Activated naive CD8-positive, alpha-beta T cell (primary cell): ENCODE results near the gene PSORS1C1.

ENCODE experiments used
- H3K27ac Mint-ChIP-seq: one replicate; pipeline ENCODE4 v1.8.0; 2021; ENCODE audit warnings: mixed read lengths
- H3K27me3 Mint-ChIP-seq: one replicate; pipeline ENCODE4 v1.8.0; 2021; ENCODE audit warnings: mixed read lengths
- H3K36me3 Mint-ChIP-seq: one replicate; pipeline ENCODE4 v1.8.0; 2021; ENCODE audit warnings: mixed read lengths
- H3K4me1 Mint-ChIP-seq: one replicate; pipeline ENCODE4 v1.8.0; 2021; ENCODE audit warnings: low read depth, mixed read lengths
- H3K4me3 Mint-ChIP-seq: one replicate; pipeline ENCODE4 v1.8.0; 2021; ENCODE audit warnings: mild to moderate bottlenecking, mixed read lengths
- H3K9me3 Mint-ChIP-seq: one replicate; pipeline ENCODE4 v1.8.0; 2021; ENCODE audit warnings: low read depth, mixed read lengths

PSORS1C1 gene

DNA sequence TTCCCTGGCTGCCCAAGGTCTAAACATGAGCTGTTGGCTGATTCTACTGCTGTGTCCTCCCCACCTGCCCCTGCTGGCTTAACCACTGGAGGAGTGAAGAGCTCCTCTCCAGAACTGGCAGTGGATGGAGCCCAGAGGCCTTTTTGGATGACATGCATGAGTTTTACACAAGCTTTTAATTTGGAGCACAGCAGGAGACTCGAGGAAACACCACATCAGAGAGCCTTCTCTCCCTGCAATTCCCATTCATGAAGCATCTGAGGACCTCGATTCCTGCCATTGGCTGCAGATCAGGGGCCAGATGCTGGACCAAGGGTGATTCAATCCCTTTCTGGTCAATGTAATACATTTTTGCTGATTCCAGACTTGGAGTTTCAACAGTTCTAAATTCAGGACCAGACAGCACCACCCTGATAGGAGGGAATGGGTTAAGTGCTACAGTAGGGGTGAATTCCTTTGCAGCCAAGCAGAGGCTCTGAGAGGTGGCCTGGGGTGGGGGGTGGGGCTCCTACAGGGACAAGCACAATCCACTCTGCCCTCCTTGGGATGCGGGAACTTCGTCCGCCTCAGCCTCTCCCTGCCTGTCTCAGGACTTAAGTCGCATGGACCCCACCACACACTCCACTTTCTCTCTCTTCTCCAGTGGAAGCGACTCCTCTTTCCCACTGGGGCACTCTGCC is 599 bp upstream of the PSORS1C1 start:
- no peaks in the 10 kb centered on the region for H3K9me3 Mint-ChIP-seq
- no peak overlapping the region for H3K27ac Mint-ChIP-seq
- H3K27me3 Mint-ChIP-seq: no peaks in the 10 kb centered on the region
- H3K4me3 Mint-ChIP-seq: no peak overlapping the region
- H3K4me1 Mint-ChIP-seq: no peaks in the 10 kb centered on the region
- H3K36me3 Mint-ChIP-seq: no peaks in the 10 kb centered on the region

DNA sequence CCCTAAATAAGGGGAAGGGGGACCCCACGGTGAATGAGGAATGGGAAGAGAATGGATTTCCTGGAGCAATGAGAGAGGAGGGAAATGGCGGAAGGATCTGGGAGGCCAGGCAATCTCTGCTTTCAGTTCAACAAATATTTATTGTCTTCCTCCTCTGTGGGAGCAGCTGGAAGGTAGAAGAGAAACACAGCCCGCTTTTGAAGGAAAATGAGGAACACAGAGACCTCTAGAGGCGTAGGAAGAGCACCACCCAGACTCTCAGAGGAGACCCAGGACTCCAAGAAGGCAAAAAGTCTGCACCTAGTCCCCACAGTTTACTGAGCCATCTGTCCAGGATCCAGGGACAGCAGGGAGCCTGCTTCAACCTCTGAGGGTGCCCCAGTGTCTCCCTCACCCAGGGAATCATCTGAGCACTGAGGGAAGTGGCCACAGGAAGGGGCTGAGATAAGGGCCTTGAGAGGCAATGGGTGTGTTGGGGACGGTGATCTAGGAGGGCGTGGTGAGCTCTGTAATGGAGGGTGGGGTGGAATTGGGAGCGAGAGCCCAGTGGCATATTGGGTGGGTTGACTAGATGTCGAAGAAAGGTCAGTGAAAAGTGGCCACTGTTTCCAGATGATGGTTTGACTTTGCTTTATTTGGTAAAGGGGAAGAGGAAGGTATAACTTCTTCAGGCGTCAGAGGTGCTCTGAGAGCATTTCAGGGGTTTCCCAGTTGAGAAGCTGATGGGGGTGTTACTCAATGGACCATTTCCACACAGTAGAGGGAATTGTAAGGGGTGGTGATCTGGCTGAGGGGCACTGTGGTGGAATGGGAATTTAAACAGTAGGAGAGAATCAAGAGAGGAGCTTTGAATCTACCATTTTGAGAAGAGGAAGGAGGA is 610 bp downstream of the PSORS1C1 start:
- Mint-ChIP-seq H3K27me3 (no peaks in the 10 kb centered on the region), H3K4me1 (no peaks in the 10 kb centered on the region), H3K27ac (no peak overlapping the region), H3K4me3 (no peak overlapping the region), H3K36me3 (no peaks in the 10 kb centered on the region), H3K9me3 (no peaks in the 10 kb centered on the region)

DNA sequence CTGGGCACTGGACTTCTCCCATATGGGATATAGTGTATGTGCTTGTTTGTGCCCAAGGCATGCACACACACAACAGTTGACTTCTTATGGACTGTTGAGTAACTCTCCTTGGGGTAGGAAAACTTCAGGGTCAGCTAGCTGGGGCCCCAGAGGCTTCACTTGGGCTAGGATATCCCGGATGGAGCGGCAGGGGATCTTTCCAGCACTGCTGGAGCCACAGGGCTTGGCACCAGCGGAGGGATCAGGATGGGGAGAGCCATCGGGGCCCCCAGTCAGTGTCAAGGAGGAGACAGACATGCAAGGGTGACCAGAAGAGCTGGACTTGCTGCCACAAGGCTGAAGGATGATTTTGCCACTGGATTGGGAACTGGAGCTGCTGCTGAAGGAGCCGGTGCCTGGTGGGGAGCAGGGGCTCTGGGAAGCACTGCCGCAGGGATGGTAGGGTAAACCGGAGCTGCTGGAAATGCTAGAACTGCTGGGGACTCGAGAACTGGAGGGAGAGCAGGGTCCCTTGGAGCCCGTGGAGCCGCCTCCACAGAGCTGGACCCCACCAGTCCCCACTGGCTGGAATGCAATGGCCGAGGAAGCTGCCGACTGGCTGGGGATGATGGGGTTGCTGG is 1.5 kb downstream of the PSORS1C1 start:
- Mint-ChIP-seq H3K27ac (no peak overlapping the region), H3K9me3 (no peaks in the 10 kb centered on the region), H3K4me3 (no peak overlapping the region), H3K36me3 (no peaks in the 10 kb centered on the region), H3K4me1 (no peaks in the 10 kb centered on the region), H3K27me3 (no peaks in the 10 kb centered on the region)

DNA sequence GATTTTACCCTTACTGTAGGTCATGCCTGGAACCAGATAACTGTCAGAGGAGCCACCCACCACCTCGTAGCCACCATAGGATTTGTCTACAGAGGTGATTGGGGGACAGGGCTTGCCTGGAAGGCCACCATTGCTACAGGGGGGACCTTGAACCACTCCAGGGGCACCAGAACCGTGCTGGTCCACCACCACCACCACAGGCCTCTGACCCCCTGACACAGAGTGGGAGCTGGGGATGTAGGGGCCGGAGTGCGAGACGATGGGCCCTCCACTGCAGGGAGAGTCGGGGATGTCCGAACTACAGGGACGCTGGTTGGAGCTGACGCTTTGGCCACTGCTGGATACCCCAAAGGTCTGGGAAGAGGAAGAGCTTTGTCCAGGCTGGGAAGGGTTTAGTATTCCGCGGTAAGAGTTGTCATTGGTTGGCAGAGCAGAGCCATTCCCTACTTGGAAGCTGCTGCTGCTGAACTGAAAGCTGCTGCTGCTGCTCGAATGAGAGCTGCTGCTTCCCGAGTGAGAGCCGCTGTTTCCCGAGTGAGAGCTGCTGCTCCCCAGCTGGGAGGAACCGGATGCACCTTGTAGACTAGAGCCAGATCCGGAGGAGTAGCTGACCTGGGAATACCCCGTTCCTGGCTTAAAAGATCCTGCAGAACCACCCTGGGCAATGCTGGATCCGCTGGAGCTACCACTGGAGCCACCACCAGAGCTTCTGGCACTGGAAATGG is 2.2 kb downstream of the PSORS1C1 start:
- Mint-ChIP-seq H3K4me3 (no peak overlapping the region), H3K27me3 (no peaks in the 10 kb centered on the region), H3K27ac (no peak overlapping the region), H3K9me3 (no peaks in the 10 kb centered on the region), H3K36me3 (no peaks in the 10 kb centered on the region), H3K4me1 (no peaks in the 10 kb centered on the region)

DNA sequence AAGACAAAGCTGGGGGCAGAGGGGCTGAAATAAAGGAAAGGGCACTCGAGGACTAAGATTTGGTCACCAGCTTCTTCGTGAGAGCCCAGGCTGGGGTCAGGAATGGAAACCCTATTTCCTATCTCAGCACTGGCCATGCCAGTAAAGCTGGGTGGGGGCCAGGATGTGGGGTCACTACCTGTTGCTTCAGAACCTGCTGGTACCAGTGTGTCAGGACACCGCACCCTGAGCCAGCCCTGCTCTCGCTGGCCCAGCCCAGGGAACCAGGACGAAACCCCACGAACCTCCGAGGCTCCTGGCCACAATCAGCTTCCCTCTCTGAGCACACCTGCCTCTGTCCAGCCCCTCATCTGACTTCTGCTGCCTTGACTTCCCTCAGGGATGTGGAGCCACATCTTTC is 3.6 kb downstream of the PSORS1C1 start:
- no peak overlapping the region for H3K27ac Mint-ChIP-seq
- no peaks in the 10 kb centered on the region for H3K36me3 Mint-ChIP-seq
- no peaks in the 10 kb centered on the region for H3K4me1 Mint-ChIP-seq
- H3K27me3 Mint-ChIP-seq: no peaks in the 10 kb centered on the region
- no peaks in the 10 kb centered on the region for H3K9me3 Mint-ChIP-seq
- no peak overlapping the region for H3K4me3 Mint-ChIP-seq

DNA sequence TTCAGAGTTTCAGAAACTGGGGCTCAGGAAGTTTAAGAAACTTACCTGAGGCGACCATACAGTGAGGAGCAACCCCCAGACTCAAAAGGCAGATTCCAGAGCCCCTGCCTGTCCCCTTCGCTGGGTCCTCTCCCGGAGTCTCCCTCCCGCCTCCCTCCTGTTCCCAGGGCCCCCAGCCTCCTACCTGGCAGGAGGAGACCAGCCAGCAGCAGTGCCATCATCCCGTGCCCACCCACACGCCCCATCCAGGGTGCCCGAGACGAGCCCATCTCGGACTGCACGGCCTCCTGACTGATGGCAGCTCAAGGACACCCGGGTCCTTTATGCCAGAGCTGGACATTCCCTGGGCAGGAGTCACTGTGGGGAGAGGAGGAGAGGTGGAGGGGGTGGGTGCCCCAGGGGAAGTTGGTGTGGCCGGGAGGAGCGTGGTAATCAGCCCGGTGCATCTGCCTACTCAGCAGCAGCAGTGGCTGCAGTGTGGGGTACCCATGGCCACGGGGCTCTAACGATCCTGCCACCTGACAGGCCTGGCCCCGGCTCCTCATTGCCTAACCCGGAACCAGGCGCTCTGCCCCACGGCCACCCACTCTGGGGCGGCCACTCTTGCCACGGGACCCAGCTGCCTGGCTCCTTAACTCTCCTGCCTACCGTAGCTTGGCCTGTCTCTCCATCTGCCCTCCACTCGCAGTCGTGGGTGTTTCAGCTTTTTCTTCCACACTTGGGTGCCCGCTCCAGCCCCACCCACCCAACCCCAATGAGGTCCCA is 5.7 kb downstream of the PSORS1C1 start, which contains the start of gene CDSN:
TSS of gene CDSN (minus strand) at position 296 of the 765 bp plus-strand sequence. CDS start at position 269, 27 bp downstream.
- Mint-ChIP-seq H3K27me3 (no peaks in the 10 kb centered on the region), H3K27ac (no peak within 1 kb of the TSS), H3K4me1 (no peaks in the 10 kb centered on the region), H3K36me3 (no peaks in the 10 kb centered on the region), H3K9me3 (no peaks in the 10 kb centered on the region), H3K4me3 (no peak within 1 kb of the TSS)

DNA sequence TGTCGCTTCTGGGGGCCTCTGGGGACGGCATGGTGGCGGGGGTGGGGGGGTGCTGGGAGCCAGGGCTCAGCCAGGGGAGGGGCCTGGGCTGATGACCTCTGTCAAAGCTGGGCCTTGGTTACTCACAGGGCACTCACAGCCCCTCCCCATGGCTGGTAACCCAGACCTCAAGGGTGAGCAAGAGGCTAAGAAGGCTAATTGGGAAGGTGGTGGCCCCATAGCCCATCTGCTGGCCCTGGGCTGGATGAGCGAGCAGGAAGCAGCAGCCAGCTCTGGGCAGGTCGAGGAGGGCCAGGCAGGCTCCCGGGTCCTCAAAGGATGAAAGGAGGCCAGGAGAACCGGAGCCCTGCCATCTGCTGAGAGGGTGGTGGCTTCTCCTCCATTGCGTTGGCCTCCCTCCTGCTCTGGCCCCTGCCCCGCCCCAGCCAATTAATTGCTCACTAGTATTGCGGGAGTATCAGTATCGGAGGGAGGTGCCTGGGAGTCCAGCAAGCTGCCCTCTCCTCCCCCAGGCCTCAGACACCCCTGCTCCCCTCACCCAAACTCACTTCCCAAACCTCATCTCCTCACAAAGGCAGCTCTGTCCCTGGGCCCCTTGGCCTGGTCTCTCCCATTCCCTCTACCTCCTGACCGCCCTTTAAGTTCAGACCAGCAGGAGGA is 6.7 kb downstream of the PSORS1C1 start:
- no peak overlapping the region for H3K27ac Mint-ChIP-seq
- no peaks in the 10 kb centered on the region for H3K4me1 Mint-ChIP-seq
- no peaks in the 10 kb centered on the region for H3K27me3 Mint-ChIP-seq
- H3K4me3 Mint-ChIP-seq: no peak overlapping the region
- no peaks in the 10 kb centered on the region for H3K36me3 Mint-ChIP-seq
- H3K9me3 Mint-ChIP-seq: no peaks in the 10 kb centered on the region

DNA sequence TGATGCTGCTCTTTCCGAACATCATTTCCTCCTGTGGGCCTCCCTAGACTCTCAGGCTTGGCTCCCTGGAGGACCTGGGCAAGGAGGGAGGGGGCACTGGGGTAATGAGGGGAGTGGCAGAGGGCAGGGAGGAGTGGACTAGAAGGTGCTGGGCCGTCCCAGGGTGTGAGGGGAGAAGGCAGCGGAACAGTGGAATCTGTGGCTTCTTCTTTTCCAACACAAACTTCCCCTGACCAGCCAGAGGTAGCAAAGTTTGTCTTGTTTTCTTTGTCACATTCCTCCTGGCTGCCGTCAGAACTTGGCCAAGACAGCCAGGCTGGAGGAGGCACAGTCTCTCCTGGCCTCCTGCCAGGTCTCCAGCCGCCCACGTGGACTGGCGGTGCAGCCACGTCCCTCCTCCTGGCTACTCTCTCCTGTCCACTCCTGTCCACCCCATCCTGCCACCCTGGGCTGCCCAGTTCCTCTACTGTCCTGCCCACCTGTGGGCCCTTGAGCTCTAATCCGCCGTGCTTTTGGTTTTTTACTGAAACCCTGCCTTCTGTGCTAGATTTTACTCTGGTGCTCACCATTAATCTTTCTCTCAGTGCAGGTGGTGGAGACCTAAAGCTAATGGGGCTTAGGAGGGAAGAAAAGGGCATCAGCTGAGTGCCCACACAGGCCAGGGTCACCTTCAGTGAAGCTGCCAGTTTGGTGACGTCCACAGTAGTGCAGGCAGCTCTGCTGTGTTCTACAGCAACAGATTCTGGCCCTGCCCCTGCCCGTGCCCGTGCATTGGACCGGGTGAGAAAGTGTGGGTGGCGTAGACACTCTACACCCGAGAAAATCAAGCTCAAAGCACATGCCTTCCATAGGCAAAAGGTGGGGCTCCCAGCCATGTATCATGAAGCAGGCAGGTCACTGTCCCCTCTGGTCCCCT is 8.4 kb downstream of the PSORS1C1 start:
- Mint-ChIP-seq H3K9me3 (no peaks in the 10 kb centered on the region), H3K4me1 (peaks cover 4% of the 10 kb centered on the region), H3K27ac (no peak overlapping the region), H3K4me3 (no peak overlapping the region), H3K27me3 (no peaks in the 10 kb centered on the region), H3K36me3 (no peaks in the 10 kb centered on the region)

DNA sequence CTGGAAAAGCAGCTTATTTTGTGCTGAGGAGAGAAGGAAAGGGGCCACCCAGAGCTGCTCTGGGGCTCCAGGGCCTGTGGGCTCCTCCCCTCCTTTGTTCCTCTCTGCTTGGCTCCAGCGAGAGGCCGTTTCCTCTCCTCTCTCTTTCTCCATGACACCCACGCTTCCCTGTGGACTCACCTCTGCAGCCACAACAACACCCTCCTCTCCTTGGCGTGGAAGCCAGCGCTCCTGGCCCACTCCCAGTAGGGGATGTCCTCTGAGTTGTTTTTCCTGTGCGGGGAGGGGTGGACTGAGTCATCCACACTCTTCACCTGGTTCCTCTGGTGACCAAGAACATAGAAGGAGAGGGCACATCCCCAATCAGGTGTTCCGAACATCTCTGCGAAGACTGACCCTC is 10.6 kb downstream of the PSORS1C1 start:
- H3K4me1 Mint-ChIP-seq: peaks cover 8% of the 10 kb centered on the region
- no peaks in the 10 kb centered on the region for H3K36me3 Mint-ChIP-seq
- no peak overlapping the region for H3K27ac Mint-ChIP-seq
- H3K27me3 Mint-ChIP-seq: no peaks in the 10 kb centered on the region
- no peaks in the 10 kb centered on the region for H3K9me3 Mint-ChIP-seq
- H3K4me3 Mint-ChIP-seq: no peak overlapping the region

DNA sequence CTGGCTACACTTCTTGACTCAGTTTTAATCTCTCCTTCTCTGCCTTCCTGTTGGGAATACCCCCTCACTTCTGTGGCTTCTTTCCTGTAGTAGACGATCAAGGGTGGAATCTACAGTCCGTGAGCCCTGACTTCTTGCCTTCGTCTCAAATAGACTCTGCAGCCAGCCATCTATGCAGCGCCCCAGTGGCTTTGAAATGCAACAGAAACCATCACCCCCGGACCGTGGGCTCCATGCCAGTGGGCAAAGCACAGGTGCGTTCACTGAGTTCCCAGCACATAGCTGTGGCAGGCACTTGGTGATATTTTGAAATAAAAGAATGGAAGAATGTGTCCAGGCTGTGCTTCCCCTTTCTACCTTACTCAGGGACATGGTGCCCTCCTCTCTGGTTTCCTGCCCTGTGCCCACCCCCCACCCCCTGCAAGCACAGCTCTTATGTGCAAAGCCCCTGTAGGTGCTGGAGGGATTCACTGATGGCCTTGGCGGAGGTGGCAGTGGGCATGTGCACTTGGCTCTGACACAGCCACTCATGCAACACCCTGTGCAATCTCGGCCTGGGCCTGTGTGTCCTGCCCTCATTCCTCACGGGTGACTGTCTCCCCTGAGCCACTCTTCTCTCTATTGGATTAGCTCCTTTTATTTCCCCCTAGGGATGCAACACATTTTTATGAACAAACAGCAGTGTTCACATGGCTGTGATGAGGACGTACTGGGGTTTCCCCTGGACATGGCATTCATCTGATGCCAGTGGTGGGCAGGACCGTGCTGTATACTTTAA is 11.2 kb downstream of the PSORS1C1 start:
- H3K27ac Mint-ChIP-seq: no peak overlapping the region
- H3K4me1 Mint-ChIP-seq: peaks cover 8% of the 10 kb centered on the region
- H3K27me3 Mint-ChIP-seq: no peaks in the 10 kb centered on the region
- H3K4me3 Mint-ChIP-seq: no peak overlapping the region
- no peaks in the 10 kb centered on the region for H3K36me3 Mint-ChIP-seq
- no peaks in the 10 kb centered on the region for H3K9me3 Mint-ChIP-seq

DNA sequence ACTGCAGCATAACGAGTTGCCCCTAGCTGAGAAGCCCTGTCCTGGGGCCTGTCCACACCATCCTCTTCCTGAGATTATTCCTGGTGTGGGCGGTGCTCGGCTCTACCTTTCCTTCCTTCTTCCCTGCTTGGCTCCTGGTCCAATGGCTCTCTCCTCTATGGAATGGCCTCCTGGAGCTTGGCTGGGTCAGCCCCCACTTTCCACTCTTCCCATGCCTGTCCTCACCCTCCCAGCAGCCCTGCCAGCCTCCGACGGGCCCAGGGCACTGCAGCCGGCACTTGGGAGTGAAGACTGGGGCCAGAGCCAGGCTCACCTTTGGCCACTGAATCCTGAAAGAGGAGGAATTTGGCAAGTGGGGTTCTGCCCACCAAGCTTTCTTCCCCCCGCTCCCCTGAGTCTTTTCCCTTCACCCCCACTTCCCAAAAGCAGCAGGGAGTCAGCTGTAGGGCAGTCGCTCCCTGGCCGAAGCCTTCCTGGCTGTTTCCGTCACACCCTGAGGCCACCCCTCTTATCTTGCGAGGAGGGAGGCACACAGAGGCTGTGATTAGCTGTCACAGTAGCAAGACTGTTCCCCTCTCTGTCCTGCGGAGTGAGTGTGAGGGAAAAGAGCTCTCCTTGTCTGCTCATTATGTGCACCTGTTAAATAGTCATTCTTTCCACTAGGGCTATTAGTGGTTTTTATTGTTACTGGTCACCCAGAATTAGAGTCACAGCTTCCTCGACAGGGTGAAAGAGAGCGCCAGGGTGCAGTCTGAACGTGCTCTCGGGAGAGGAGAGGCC is 12.0 kb downstream of the PSORS1C1 start:
- H3K27ac Mint-ChIP-seq: no peak overlapping the region

DNA sequence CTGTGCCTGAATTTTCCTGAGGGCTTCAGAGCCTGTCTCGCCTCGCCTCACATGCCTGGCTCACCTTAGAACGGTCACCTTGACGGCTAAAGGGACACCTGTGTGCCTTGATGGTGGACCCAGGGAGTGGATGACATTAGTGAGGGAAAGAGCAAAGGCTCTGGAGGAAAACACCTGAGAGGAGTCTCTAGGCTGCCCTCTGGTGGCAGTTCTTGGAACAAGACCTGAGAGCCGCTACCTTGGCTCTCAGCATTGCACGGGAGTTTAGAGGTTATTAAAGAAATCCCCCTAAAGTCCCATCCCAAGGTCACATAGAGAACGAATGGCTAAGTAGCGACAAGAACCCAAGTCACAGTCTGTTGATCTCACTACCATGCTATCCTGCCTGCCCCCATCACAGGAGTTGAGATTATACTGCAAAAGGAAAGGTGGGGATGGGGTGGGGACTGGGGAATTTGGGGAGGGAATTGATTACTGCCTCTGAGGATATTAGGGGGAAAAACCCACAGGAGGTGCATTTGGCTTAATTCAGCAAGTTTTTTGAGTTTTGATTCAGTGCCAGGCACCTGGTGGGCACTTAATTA is 13.6 kb downstream of the PSORS1C1 start:
- H3K4me1 Mint-ChIP-seq: peaks cover 8% of the 10 kb centered on the region
- H3K36me3 Mint-ChIP-seq: no peaks in the 10 kb centered on the region
- H3K27me3 Mint-ChIP-seq: no peaks in the 10 kb centered on the region
- no peak overlapping the region for H3K4me3 Mint-ChIP-seq
- H3K27ac Mint-ChIP-seq: no peak overlapping the region
- no peaks in the 10 kb centered on the region for H3K9me3 Mint-ChIP-seq

More for the DNA sequence above, 12.0 kb downstream of the PSORS1C1 start:
- H3K27me3 Mint-ChIP-seq: no peaks in the 10 kb centered on the region
- H3K4me3 Mint-ChIP-seq: no peak overlapping the region
- peaks cover 8% of the 10 kb centered on the region for H3K4me1 Mint-ChIP-seq
- no peaks in the 10 kb centered on the region for H3K9me3 Mint-ChIP-seq
- H3K36me3 Mint-ChIP-seq: no peaks in the 10 kb centered on the region
